ENCODE measurements around the gene RIPPLY2. TPM values are rescaled to one million over a fixed set of nuclear protein-coding genes. Genes with fewer than 3 reads are reported as not detected.

RIPPLY2 gene
- total RNA-seq, 5 donors from 2014 or later (not counting 1 experiment from before 2014, with no cell fraction given), result not detected

- Histone ChIP-seq H3K4me1 (ENCODE audit: control insufficient read depth in 1 of 2, extremely low read depth in 1 of 2, insufficient read depth in 2 of 2, low read length in 2 of 2) (no peaks in the 10 kb centered on the region), H3K4me3 (ENCODE audit: control insufficient read depth in 1 of 2, extremely low read depth in 1 of 2, low read length in 1 of 2) (no peak overlapping the region), H3K36me3 (ENCODE audit: control insufficient read depth in 2 of 2, extremely low read depth in 1 of 2, insufficient read depth in 1 of 2, low read length in 1 of 2) (no peaks in the 10 kb centered on the region), H3K27ac (ENCODE audit: low read length) (no peak overlapping the region), H3K27me3 (replicated peaks in 1 of 2; ENCODE audit: control insufficient read depth in 2 of 2, extremely low read depth in 1 of 2, insufficient read depth in 2 of 2, low read length in 1 of 2) (no peaks in the 10 kb centered on the region), H3K9me3 (no peaks in the 10 kb centered on the region)
- Mint-ChIP-seq H3K4me3 (no peak overlapping the region), H3K4me1 (no peaks in the 10 kb centered on the region), H3K36me3 (no peaks in the 10 kb centered on the region), H3K9me3 (no peaks in the 10 kb centered on the region), H3K27ac (no peak overlapping the region), H3K27me3 (peaks cover 0 to 9% of the 10 kb centered on the region in 2 donors)
- no CpG with 5 or more reads among the region's 2 CpGs for WGBS (ENCODE audit: insufficient coverage)
- DNase-seq, result no peak
- ChIA-PET CTCF (no interaction called here), POLR2A (no interaction called here)
- no peak for ATAC-seq (replicated peaks in 1 of 4)
These were observed 37.4 kb upstream of the RIPPLY2 start for GRCh38 chr6:83815631-83816272.

- no peak overlapping the region for H3K27ac Mint-ChIP-seq
- CTCF ChIA-PET, result no interaction called here
- no peak overlapping the region for H3K4me3 ChIP-seq (ENCODE audit: control insufficient read depth in 1 of 2, extremely low read depth in 1 of 2, low read length in 1 of 2)
- no peaks in the 10 kb centered on the region for H3K36me3 ChIP-seq (ENCODE audit: control insufficient read depth in 2 of 2, extremely low read depth in 1 of 2, insufficient read depth in 1 of 2, low read length in 1 of 2)
- no peaks in the 10 kb centered on the region for H3K36me3 Mint-ChIP-seq
- POLR2A ChIA-PET, result no interaction called here
- H3K4me1 Mint-ChIP-seq, result no peaks in the 10 kb centered on the region
- WGBS (ENCODE audit: insufficient coverage), result no CpG with 5 or more reads among the region's 3 CpGs
- H3K9me3 Mint-ChIP-seq, result no peaks in the 10 kb centered on the region
- ATAC-seq (replicated peaks in 1 of 4), result no peak
- H3K27ac ChIP-seq (ENCODE audit: low read length), result no peak overlapping the region
- DNase-seq, result no peak
- no peak overlapping the region for H3K4me3 Mint-ChIP-seq
- no peaks in the 10 kb centered on the region for H3K4me1 ChIP-seq (ENCODE audit: control insufficient read depth in 1 of 2, extremely low read depth in 1 of 2, insufficient read depth in 2 of 2, low read length in 2 of 2)
- peaks cover 0 to 13% of the 10 kb centered on the region in 2 donors for H3K27me3 Mint-ChIP-seq
- peaks cover 0 to 5% of the 10 kb centered on the region in 2 experiments for H3K27me3 ChIP-seq (replicated peaks in 1 of 2; ENCODE audit: control insufficient read depth in 2 of 2, extremely low read depth in 1 of 2, insufficient read depth in 2 of 2, low read length in 1 of 2)
- H3K9me3 ChIP-seq, result no peaks in the 10 kb centered on the region
These were observed 30.5 kb upstream of the RIPPLY2 start for GRCh38 chr6:83822629-83823169.

GRCh38 chr6:83824388-83824801, 28.8 kb upstream of the RIPPLY2 start:
- CTCF ChIA-PET, result no interaction called here
- ATAC-seq (replicated peaks in 1 of 4) (no peak), DNase-seq (no peak)
- no peak overlapping the region for H3K4me3 Mint-ChIP-seq
- H3K36me3 Mint-ChIP-seq, result no peaks in the 10 kb centered on the region
- POLR2A ChIA-PET, result no interaction called here
- Histone ChIP-seq H3K27me3 (replicated peaks in 1 of 2; ENCODE audit: control insufficient read depth in 2 of 2, extremely low read depth in 1 of 2, insufficient read depth in 2 of 2, low read length in 1 of 2) (peaks cover 0 to 5% of the 10 kb centered on the region in 2 experiments), H3K36me3 (ENCODE audit: control insufficient read depth in 2 of 2, extremely low read depth in 1 of 2, insufficient read depth in 1 of 2, low read length in 1 of 2) (no peaks in the 10 kb centered on the region), H3K9me3 (no peaks in the 10 kb centered on the region), H3K4me3 (ENCODE audit: control insufficient read depth in 1 of 2, extremely low read depth in 1 of 2, low read length in 1 of 2) (no peak overlapping the region), H3K27ac (ENCODE audit: low read length) (no peak overlapping the region), H3K4me1 (ENCODE audit: control insufficient read depth in 1 of 2, extremely low read depth in 1 of 2, insufficient read depth in 2 of 2, low read length in 2 of 2) (no peaks in the 10 kb centered on the region)
- H3K27me3 Mint-ChIP-seq, result peaks cover 0 to 8% of the 10 kb centered on the region in 2 donors
- H3K27ac Mint-ChIP-seq, result no peak overlapping the region
- H3K9me3 Mint-ChIP-seq, result no peaks in the 10 kb centered on the region
- WGBS (ENCODE audit: insufficient coverage), result no CpG with 5 or more reads among the region's 3 CpGs
- H3K4me1 Mint-ChIP-seq, result no peaks in the 10 kb centered on the region

GRCh38 chr6:83824831-83825230, 28.3 kb upstream of the RIPPLY2 start:
- Histone ChIP-seq H3K4me3 (ENCODE audit: control insufficient read depth in 1 of 2, extremely low read depth in 1 of 2, low read length in 1 of 2) (no peak overlapping the region), H3K27ac (ENCODE audit: low read length) (no peak overlapping the region), H3K36me3 (ENCODE audit: control insufficient read depth in 2 of 2, extremely low read depth in 1 of 2, insufficient read depth in 1 of 2, low read length in 1 of 2) (no peaks in the 10 kb centered on the region), H3K9me3 (no peaks in the 10 kb centered on the region), H3K27me3 (replicated peaks in 1 of 2; ENCODE audit: control insufficient read depth in 2 of 2, extremely low read depth in 1 of 2, insufficient read depth in 2 of 2, low read length in 1 of 2) (peaks cover 0 to 5% of the 10 kb centered on the region in 2 experiments), H3K4me1 (ENCODE audit: control insufficient read depth in 1 of 2, extremely low read depth in 1 of 2, insufficient read depth in 2 of 2, low read length in 2 of 2) (no peaks in the 10 kb centered on the region)
- CTCF ChIA-PET, result no interaction called here
- Mint-ChIP-seq H3K4me3 (no peak overlapping the region), H3K36me3 (no peaks in the 10 kb centered on the region), H3K4me1 (no peaks in the 10 kb centered on the region), H3K9me3 (no peaks in the 10 kb centered on the region), H3K27ac (no peak overlapping the region), H3K27me3 (peaks cover 0 to 10% of the 10 kb centered on the region in 2 donors)
- no CpG with 5 or more reads among the region's 2 CpGs for WGBS (ENCODE audit: insufficient coverage)
- no peak for DNase-seq
- ATAC-seq (replicated peaks in 1 of 4), result no peak
- POLR2A ChIA-PET, result no interaction called here

- H3K27ac Mint-ChIP-seq, result no peak overlapping the region
- H3K9me3 Mint-ChIP-seq, result peaks cover 0 to under 1% (median 0%) of the 10 kb centered on the region in 3 donors
- POLR2A ChIA-PET, result no interaction called here
- H3K4me1 Mint-ChIP-seq, result no peaks in the 10 kb centered on the region
- DNase-seq (no peak), ATAC-seq (replicated peaks in 1 of 4) (no peak)
- WGBS (ENCODE audit: insufficient coverage), result 20% methylated on average over 1 of the region's 2 CpGs
- no peak overlapping the region for H3K4me3 Mint-ChIP-seq
- H3K27me3 ChIP-seq (replicated peaks in 1 of 2; ENCODE audit: control insufficient read depth in 2 of 2, extremely low read depth in 1 of 2, insufficient read depth in 2 of 2, low read length in 1 of 2), result peaks cover 0 to 5% of the 10 kb centered on the region in 2 experiments
- H3K36me3 ChIP-seq (ENCODE audit: control insufficient read depth in 2 of 2, extremely low read depth in 1 of 2, insufficient read depth in 1 of 2, low read length in 1 of 2), result no peaks in the 10 kb centered on the region
- H3K9me3 ChIP-seq, result no peaks in the 10 kb centered on the region
- no peak overlapping the region for H3K4me3 ChIP-seq (ENCODE audit: control insufficient read depth in 1 of 2, extremely low read depth in 1 of 2, low read length in 1 of 2)
- no peaks in the 10 kb centered on the region for H3K4me1 ChIP-seq (ENCODE audit: control insufficient read depth in 1 of 2, extremely low read depth in 1 of 2, insufficient read depth in 2 of 2, low read length in 2 of 2)
- H3K27ac ChIP-seq (ENCODE audit: low read length), result no peak overlapping the region
- H3K27me3 Mint-ChIP-seq, result peaks cover 3 to 9% of the 10 kb centered on the region in 2 donors
- H3K36me3 Mint-ChIP-seq, result no peaks in the 10 kb centered on the region
- CTCF ChIA-PET, result no interaction called here
These were observed 26.1 kb upstream of the RIPPLY2 start for GRCh38 chr6:83827050-83827449.

GRCh38 chr6:83838727-83839126, 14.4 kb upstream of the RIPPLY2 start:
- H3K9me3 Mint-ChIP-seq, result peaks cover 8 to 16% (median 13%) of the 10 kb centered on the region in 3 donors
- ChIA-PET POLR2A (no interaction called here), CTCF (no interaction called here)
- no peaks in the 10 kb centered on the region for H3K4me1 ChIP-seq (ENCODE audit: control insufficient read depth in 1 of 2, extremely low read depth in 1 of 2, insufficient read depth in 2 of 2, low read length in 2 of 2)
- no peak overlapping the region for H3K27ac ChIP-seq (ENCODE audit: low read length)
- 89% methylated on average over 3 of the region's 6 CpGs for WGBS (ENCODE audit: insufficient coverage)
- H3K27me3 Mint-ChIP-seq, result peaks cover 23 to 34% of the 10 kb centered on the region in 2 donors
- no peak overlapping the region for H3K4me3 Mint-ChIP-seq
- peaks cover 0 to 1% of the 10 kb centered on the region in 2 experiments for H3K27me3 ChIP-seq (replicated peaks in 1 of 2; ENCODE audit: control insufficient read depth in 2 of 2, extremely low read depth in 1 of 2, insufficient read depth in 2 of 2, low read length in 1 of 2)
- no peak for ATAC-seq (replicated peaks in 1 of 4)
- H3K36me3 ChIP-seq (ENCODE audit: control insufficient read depth in 2 of 2, extremely low read depth in 1 of 2, insufficient read depth in 1 of 2, low read length in 1 of 2), result no peaks in the 10 kb centered on the region
- no peaks in the 10 kb centered on the region for H3K36me3 Mint-ChIP-seq
- H3K4me1 Mint-ChIP-seq, result no peaks in the 10 kb centered on the region
- DNase-seq, result no peak
- no peak overlapping the region for H3K27ac Mint-ChIP-seq
- H3K9me3 ChIP-seq, result no peaks in the 10 kb centered on the region
- no peak overlapping the region for H3K4me3 ChIP-seq (ENCODE audit: control insufficient read depth in 1 of 2, extremely low read depth in 1 of 2, low read length in 1 of 2)

Measured in T-cell (primary cell).